Pancreas (tissue), 10 donors: Measurements from ENCODE around the gene CDCP1. TPM values are rescaled to one million over a fixed set of nuclear protein-coding genes. Genes with fewer than 3 reads are reported as not detected.

ENCODE experiments used
- ATAC-seq, 4 donors: fragments of 200-7000 bp; cut with Tn5 transposase; one replicate each; pipeline versions ENCODE4 v1.8.0 to v1.9.1; 2020; ENCODE audit warnings: mild to moderate bottlenecking in 4 of 4, moderate library complexity in 4 of 4
- DNase-seq, 6 donors: peaks; one replicate each; pipeline ENCODE4 v3.0.0-alpha.2; 2020
- FAIRE-seq: peaks from 2 replicates; lab custom pipeline; 2012; peaks lifted over from hg19 to GRCh38; lab: Jason Lieb, UNC
- H3K27ac ChIP-seq, 4 donors: fragments of 200-600 bp; sonication (generic); 1 replicate in 3 of 4; 2 replicates in 1 of 4; pipeline versions ENCODE4 v1.5.0 to v1.8.0; 2020
- H3K27me3 ChIP-seq, 4 donors: fragments of 200-600 bp; one replicate each; pipeline ENCODE4 v1.8.0; 2021
- H3K36me3 ChIP-seq, 3 donors: fragments of 200-600 bp; sonication (generic) in 1 of 3; one replicate each; pipeline versions ENCODE4 v1.5.0 to v1.8.0; 2020 to 2021
- H3K4me1 ChIP-seq, 3 donors: fragments of 200-600 bp; one replicate each; pipeline ENCODE4 v1.8.0; 2021
- H3K4me3 ChIP-seq, 4 donors: fragments of 200-600 bp; sonication (generic) in 2 of 4; one replicate each; pipeline versions ENCODE4 v1.5.0 to v1.8.0; 2020 to 2021
- H3K9me3 ChIP-seq, 4 donors: fragments of 200-600 bp; one replicate each; pipeline ENCODE4 v1.8.0; 2021
- WGBS, 2 donors: extraction: QIAGEN DNeasy Blood & Tissue Kit; methylation state at CpG; one replicate each; pipeline ENCODE4 v1.1.7; 2013; 5-methylcytosine and 5-hydroxymethylcytosine counted together
- intact Hi-C, 3 donors: fragments of 100-400 bp; cut with DNase I; formaldehyde crosslinking; loops; one replicate each; pipeline versions ENCODE4 v1.11.1 to v1.14.2; 2022
- polyA plus RNA-seq, 2 donors: library from polyadenylated mRNA; stranded (reverse); fragments of 200-250 nt; gene quantifications; one replicate each; pipeline ENCODE4 v1.2.3, GENCODE V29; 2013
- total RNA-seq, 6 donors: library from RNA; stranded (reverse); fragmentation: NEBNext Ultra II Directional in 4 of 6; extraction: Animal tissue kit (Norgen Biotek cat#: 25700) in 4 of 6; gene quantifications; one replicate each; pipeline versions ENCODE4 v1.2.1 to v1.2.4, GENCODE V29; 2021 to 2023
- TF ChIP-seq, protein P1 (sequence below), 4 donors: fragments of 200-600 bp; sonication (generic) in 3 of 4; IDR thresholded peaks; one replicate each; pipeline versions ENCODE4 v1.5.0 to v1.8.0; 2021; ENCODE audit warnings: antibody characterized with exemption in 4 of 4
- donor health status: healthy with polysubstance abuse.
- donor health status: DM: no; HTN: no; CAD: no; lungs with moderate emphysema.
- donor health status: DM: no; HTN: no; CAD: no.
- donor health status: control.
- donor health status: control.
- donor health status: Bipolar disorder and iron deficiency.
- donor health status: DM: yes; HTN: yes; CAD: no.
- donor health status: DM: no; HTN: no; CAD: no.
- donor health status: DM: no; HTN: no; CAD: no.
- donor health status: DM: yes; HTN: yes; CAD: no.

CDCP1 gene
- total and polyA plus RNA-seq, 8 donors = 3.4 to 22.2 (median 9.2) TPM

DNA sequence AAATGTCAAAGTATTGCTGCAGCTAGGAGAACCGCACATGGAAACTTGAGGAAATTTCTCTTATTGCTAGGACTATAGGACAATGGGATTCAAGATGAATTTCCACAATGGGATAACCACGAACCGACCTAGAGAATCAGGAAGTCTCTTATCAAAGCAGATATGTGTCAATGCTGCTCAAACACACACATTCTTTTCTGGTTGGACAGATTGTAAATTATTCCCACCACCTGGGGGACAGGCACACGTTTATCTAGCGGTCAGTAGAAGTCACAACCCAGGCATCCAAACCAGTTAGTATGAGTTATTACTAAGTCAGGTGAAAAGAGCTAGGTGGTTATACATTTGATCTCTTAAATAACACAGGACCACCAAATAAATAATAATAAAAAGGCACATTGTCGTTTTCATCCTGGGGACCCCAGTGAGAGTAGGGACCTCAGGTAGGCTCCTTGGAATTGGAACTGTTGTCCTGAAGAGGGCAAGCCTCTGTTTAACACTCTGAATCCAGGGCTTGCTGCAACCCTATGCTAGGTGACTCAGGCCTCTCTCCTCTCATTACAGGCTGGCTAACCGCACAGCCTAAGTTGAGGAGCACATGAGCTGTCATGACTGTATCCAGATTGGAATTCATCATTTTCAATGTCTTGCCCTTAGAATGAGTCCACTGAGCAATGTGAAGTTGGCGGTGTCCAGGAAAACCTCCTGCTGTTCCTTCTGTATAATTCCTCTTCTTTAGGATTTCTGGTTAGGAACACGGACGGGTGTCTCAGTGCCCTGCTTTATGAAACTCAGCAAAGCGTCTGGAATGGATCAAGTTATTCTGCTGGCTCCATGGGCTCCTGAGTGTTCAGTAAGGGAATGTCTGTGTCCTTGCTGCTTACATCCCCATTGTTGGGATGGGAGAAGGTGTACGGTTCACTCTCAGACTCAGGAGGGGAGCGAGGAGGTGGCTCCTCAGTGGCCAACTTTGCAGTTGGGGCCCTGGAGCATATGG is 61.1 kb downstream of the CDCP1 start:
- no peak overlapping the region for H3K4me3 ChIP-seq
- DNase-seq (no peak), FAIRE-seq (no peak), ATAC-seq (no peak)
- peaks cover 0 to 14% (median 0%) of the 10 kb centered on the region in 3 donors for H3K36me3 ChIP-seq
- TF ChIP-seq, protein P1, sequence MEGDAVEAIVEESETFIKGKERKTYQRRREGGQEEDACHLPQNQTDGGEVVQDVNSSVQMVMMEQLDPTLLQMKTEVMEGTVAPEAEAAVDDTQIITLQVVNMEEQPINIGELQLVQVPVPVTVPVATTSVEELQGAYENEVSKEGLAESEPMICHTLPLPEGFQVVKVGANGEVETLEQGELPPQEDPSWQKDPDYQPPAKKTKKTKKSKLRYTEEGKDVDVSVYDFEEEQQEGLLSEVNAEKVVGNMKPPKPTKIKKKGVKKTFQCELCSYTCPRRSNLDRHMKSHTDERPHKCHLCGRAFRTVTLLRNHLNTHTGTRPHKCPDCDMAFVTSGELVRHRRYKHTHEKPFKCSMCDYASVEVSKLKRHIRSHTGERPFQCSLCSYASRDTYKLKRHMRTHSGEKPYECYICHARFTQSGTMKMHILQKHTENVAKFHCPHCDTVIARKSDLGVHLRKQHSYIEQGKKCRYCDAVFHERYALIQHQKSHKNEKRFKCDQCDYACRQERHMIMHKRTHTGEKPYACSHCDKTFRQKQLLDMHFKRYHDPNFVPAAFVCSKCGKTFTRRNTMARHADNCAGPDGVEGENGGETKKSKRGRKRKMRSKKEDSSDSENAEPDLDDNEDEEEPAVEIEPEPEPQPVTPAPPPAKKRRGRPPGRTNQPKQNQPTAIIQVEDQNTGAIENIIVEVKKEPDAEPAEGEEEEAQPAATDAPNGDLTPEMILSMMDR (IDR thresholded peaks at IDR 0.05) = no peak
- no peaks in the 10 kb centered on the region for H3K27me3 ChIP-seq
- WGBS, 2 donors = 71 to 72% methylated on average over 13 of the region's 13 CpGs
- intact Hi-C loops = no loop called here
- peaks cover 15 to 21% (median 16%) of the 10 kb centered on the region in 3 donors for H3K4me1 ChIP-seq
- H3K27ac ChIP-seq = no peak overlapping the region
- H3K9me3 ChIP-seq = no peaks in the 10 kb centered on the region

DNA sequence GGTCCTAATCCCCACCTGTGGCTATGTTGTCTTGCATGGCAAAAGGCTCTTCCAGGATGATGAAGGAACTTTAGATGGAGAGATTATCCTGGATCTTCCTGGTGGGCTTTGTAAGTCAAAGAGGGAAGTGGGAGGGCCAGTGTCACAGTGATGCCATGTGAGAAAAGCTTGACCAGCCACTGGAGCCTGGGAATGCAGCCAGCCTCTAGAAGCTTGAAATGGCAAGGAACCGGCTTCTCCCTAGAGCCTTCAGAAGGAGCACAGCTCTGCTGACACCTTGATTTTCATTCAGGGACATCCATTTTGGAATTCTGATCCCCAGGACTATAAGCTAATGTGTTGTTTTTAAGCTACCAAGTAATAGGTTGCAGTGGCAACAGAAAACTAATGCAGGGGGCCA is 61.8 kb downstream of the CDCP1 start:
- no peak overlapping the region for H3K4me3 ChIP-seq
- ATAC-seq = no peak
- peaks cover 12 to 20% (median 15%) of the 10 kb centered on the region in 3 donors for H3K4me1 ChIP-seq
- DNase-seq = no peak
- H3K27ac ChIP-seq = no peak overlapping the region
- intact Hi-C loops = no loop called here
- no peaks in the 10 kb centered on the region for H3K27me3 ChIP-seq
- no peaks in the 10 kb centered on the region for H3K9me3 ChIP-seq
- 78 to 82% methylated on average over 1 of the region's 1 CpG for WGBS, 2 donors
- no peak for FAIRE-seq
- TF ChIP-seq, protein P1 (IDR thresholded peaks at IDR 0.05) = no peak
- H3K36me3 ChIP-seq = peaks cover 0 to 14% (median 0%) of the 10 kb centered on the region in 3 donors

DNA sequence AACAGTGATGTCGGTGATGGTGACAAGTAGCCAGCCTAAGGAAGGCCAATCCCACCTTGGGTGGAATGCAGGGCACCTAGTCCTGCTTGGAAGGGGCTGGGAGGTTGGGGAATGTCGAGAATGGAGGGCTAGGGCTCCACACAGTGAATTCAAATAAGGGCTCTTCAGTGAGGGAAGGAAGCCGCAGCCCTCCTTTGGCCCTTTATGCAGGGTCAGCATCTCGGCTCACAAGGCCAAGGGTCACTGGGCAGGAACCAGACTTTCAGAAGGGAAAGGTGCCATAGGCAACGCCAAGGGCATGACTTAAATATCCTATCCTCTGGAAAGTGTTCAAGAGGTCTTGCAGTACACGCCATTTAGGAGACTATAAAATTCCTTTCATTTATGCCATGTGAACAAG is 63.2 kb downstream of the CDCP1 start:
- WGBS, 2 donors = 92 to 94% methylated on average over 6 of the region's 6 CpGs
- TF ChIP-seq, protein P1 (IDR thresholded peaks at IDR 0.05) = no peak
- Histone ChIP-seq H3K27me3 (no peaks in the 10 kb centered on the region), H3K4me3 (no peak overlapping the region), H3K9me3 (no peaks in the 10 kb centered on the region), H3K27ac (no peak overlapping the region), H3K36me3 (peaks cover 0 to 14% (median 0%) of the 10 kb centered on the region in 3 donors), H3K4me1 (peaks cover 2 to 10% (median 9%) of the 10 kb centered on the region in 3 donors)
- DNase-seq = no peak
- FAIRE-seq = no peak
- ATAC-seq = no peak
- intact Hi-C loops = no loop called here

DNA sequence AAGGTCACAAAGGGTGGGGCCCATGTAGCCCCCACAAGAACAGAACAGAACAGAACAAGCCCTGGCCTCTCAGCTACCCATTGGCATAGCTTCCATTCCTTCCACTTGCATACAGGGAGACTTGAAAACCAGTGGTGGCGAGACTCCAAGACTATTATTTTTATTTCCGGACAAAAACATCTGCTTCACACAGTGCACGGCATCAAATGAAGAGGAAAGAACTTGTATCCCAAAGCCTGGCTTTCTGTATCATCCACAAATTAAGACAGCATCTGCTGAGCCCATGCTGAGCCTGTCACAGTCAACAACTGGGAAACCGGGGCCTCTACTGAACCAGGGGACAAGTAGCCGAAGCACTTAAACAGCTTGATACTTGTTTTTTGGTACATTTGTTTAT is 64.0 kb downstream of the CDCP1 start:
- Histone ChIP-seq H3K9me3 (no peaks in the 10 kb centered on the region), H3K36me3 (peaks cover 0 to 14% (median 0%) of the 10 kb centered on the region in 3 donors), H3K27me3 (no peaks in the 10 kb centered on the region), H3K4me3 (no peak overlapping the region), H3K27ac (no peak overlapping the region), H3K4me1 (peaks cover 0 to 8% (median 7%) of the 10 kb centered on the region in 3 donors)
- TF ChIP-seq, protein P1 (IDR thresholded peaks at IDR 0.05) = no peak
- ATAC-seq (no peak), FAIRE-seq (no peak), DNase-seq (no peak)
- 91 to 93% methylated on average over 5 of the region's 5 CpGs for WGBS, 2 donors
- intact Hi-C loops = no loop called here
